ENCODE data around the gene WWC1. TPM values are rescaled to one million over a fixed set of nuclear protein-coding genes. Genes with fewer than 3 reads are reported as not detected.

The WWC1 gene
- total RNA-seq, 1 donor from 2014 or later: 20.8 TPM

DNA sequence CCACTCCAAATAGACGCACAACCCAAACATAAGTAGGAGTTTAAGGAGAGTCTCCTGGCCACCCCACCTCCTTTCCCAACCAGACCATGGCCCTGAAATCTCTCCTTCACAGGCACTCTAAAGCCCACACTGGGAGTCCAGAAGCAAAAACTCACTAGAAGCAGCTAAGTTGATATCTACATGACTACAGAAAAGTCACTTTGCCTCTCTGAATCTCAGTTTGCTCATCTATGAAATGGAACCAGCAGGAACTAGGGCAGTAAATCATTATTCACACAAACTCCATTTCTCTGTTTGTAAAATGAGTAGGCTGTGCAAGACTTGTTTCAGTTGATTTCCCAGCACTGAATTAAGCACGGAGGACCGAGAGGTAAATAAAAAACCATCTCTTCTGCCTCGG lies 4.1 kb upstream of the WWC1 start:
- Histone ChIP-seq H3K36me3 (ENCODE audit: control insufficient read depth, insufficient read depth, low read length) (no peaks in the 10 kb centered on the region), H3K4me3 (ENCODE audit: low read depth, low read length) (no peak overlapping the region), H3K27me3 (ENCODE audit: control insufficient read depth, insufficient read depth, low read length) (no peaks in the 10 kb centered on the region)
- FAIRE-seq (no peak), DNase-seq (ENCODE audit: low read depth) (no peak)
- TF ChIP-seq, protein P1, sequence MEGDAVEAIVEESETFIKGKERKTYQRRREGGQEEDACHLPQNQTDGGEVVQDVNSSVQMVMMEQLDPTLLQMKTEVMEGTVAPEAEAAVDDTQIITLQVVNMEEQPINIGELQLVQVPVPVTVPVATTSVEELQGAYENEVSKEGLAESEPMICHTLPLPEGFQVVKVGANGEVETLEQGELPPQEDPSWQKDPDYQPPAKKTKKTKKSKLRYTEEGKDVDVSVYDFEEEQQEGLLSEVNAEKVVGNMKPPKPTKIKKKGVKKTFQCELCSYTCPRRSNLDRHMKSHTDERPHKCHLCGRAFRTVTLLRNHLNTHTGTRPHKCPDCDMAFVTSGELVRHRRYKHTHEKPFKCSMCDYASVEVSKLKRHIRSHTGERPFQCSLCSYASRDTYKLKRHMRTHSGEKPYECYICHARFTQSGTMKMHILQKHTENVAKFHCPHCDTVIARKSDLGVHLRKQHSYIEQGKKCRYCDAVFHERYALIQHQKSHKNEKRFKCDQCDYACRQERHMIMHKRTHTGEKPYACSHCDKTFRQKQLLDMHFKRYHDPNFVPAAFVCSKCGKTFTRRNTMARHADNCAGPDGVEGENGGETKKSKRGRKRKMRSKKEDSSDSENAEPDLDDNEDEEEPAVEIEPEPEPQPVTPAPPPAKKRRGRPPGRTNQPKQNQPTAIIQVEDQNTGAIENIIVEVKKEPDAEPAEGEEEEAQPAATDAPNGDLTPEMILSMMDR (IDR thresholded peaks at IDR 0.05; ENCODE audit: insufficient read depth, low read length, severe bottlenecking): no peak

DNA sequence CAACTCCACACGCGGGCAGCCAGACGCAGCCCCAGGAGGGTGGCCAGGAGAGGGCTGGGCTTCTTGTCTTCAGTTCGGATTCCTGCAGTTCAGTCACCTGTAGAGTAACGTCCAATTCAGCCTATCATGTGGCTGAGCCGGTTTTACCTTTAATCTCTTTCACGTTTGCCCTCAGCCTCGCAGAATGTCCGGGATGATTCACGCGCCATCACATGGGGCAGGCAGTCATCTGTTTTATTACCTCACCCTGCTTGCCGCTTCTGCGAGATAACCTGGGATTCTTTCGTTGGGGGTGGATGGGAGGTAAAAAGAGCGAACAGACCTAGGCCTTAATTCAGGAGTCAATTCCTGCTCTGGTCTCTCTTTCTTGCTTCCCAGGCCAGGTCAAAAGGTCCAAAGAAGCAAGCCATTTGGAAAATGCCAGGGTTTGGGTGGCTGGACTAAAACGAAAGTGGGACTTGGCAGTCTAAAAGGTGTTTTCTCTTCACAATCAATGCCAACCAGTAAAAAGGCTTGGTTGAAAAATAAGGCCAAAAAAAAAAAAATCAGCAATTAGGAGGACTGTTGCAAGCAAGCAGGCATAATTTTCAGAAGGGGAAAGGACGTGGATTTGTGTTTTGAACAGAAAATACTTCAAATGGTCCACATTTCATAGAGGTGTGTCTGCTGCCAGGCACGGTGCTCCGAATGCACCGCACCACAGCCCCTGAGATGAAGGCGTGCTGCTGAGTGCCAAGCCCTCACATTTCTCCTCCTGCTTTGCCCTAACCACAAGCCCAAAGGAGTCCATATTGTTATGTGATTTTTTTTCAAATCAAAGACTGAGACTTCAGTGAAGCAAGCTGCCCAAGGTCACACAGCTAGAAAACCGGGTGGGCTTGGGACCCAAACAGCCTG lies 2.8 kb upstream of the WWC1 start:
- peak; percentile 96 for DNase-seq (ENCODE audit: low read depth)
- Histone ChIP-seq H3K27me3 (ENCODE audit: control insufficient read depth, insufficient read depth, low read length) (no peaks in the 10 kb centered on the region), H3K4me3 (ENCODE audit: low read depth, low read length) (peak overlapping the region; percentile 26), H3K36me3 (ENCODE audit: control insufficient read depth, insufficient read depth, low read length) (no peaks in the 10 kb centered on the region)
- FAIRE-seq: peak; percentile 97
- TF ChIP-seq, protein P1 (IDR thresholded peaks at IDR 0.05; ENCODE audit: insufficient read depth, low read length, severe bottlenecking): peak; percentile 28

DNA sequence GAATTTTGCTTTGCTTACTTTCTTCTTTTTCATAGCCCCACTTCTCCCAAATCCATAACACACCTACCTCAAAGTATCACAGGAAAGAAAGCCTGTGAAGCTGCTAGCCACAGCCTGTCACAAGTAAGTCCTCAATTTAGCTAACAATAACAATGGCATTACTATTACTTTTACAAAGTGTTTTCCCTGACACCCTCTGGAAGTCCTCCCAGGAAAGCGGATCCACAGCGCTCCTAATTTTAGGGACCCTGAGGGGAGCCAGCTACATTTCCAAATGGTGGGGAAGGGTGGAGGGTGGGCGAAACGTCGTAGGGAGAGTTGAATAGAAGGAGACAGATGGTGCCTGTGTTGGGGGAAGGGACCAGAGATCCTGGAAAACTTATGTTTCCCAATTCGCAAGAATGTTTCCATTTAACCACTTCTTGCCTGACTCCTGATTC lies 523 bp upstream of the WWC1 start:
- Histone ChIP-seq H3K27me3 (ENCODE audit: control insufficient read depth, insufficient read depth, low read length) (no peaks in the 10 kb centered on the region), H3K36me3 (ENCODE audit: control insufficient read depth, insufficient read depth, low read length) (peaks cover 1% of the 10 kb centered on the region), H3K4me3 (ENCODE audit: low read depth, low read length) (peak overlapping the region; percentile 61)
- FAIRE-seq: no peak
- TF ChIP-seq, protein P1 (IDR thresholded peaks at IDR 0.05; ENCODE audit: insufficient read depth, low read length, severe bottlenecking): no peak
- no peak for DNase-seq (ENCODE audit: low read depth)

DNA sequence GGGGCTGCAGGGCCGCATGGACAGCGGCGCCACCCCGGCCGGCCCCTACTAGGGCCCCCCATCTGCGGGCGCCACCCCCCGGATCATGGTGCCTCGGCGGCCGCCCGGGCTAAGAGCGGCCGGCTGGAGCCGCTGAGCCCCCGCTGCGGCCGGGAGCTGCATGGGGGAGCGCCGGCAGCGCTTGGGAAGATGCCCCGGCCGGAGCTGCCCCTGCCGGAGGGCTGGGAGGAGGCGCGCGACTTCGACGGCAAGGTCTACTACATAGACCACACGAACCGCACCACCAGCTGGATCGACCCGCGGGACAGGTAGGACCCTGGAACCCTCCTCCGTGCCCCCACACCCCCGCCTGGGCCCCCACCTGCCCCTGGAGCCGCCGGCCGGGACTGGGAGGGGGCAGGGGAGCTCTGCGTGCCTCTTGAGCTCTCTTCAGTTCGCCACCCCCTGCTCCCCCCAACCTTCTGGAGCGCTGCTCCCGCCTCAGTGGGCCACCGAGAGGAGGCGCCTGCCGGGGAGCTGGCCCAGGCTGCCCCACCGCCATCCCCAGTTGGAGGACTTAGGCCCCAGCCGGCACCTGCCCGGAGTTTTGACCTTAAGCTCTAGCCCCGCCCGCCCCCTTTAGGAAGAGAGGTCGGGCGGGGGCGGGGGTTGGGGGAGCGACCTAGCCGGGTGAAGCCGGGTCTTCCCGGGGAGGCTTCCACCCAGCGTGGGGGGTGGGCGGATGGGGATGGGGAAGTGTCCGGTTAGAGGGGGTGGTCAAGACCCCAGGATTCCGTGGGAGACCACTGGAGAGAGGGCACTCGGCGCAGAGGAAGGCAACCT lies 730 bp downstream of the WWC1 start:
- no peak for DNase-seq (ENCODE audit: low read depth)
- TF ChIP-seq, protein P1 (IDR thresholded peaks at IDR 0.05; ENCODE audit: insufficient read depth, low read length, severe bottlenecking): peak; percentile 20
- no peak for FAIRE-seq
- Histone ChIP-seq H3K36me3 (ENCODE audit: control insufficient read depth, insufficient read depth, low read length) (peaks cover 3% of the 10 kb centered on the region), H3K4me3 (ENCODE audit: low read depth, low read length) (peak overlapping the region; percentile 61), H3K27me3 (ENCODE audit: control insufficient read depth, insufficient read depth, low read length) (no peaks in the 10 kb centered on the region)

DNA sequence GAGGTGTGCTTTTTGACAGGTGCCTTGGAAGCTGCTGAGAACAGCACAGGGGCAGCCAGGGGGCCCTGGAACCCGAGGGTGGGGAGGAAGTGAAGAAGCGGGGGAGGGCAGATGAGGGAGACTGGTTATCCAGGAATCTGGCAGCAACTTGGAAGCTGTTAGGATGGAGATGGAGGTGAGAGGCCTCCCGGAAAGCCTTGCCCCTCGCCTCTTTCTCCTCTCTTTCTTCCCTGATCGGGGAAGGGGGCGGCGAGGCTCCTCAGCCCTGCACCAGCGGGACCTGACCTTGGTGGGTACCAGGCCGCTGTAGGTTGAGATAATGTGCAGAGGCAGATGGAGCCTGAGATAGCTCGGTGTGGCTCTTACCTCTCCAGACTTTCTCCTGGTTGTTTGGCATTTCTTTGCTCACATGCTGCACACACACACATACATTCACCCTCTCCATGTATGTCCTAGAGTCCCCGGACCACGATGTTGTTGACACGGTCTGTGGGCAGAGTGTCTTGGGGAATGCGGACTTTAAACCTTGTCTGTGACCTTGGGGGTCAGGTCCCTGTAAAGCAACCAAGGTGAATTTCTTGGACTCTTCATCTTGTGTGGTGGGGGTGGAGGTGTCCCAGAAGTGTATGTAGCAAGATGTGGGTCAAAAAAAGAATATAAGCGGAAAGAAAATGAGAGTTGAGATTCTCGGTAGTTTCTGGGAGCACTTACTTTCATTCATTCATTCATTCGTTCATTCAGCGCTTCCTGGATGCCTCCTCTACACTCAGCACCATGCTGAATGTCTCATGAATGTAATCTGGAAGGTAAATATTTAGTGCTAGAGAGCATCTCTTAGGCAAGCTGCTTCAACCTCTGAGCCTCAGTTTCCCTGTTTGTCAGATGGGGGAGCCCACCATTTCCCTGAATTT lies 1.6 kb downstream of the WWC1 start:
- Histone ChIP-seq H3K4me3 (ENCODE audit: low read depth, low read length) (peak overlapping the region; percentile 61), H3K27me3 (ENCODE audit: control insufficient read depth, insufficient read depth, low read length) (no peaks in the 10 kb centered on the region), H3K36me3 (ENCODE audit: control insufficient read depth, insufficient read depth, low read length) (peaks cover 3% of the 10 kb centered on the region)
- TF ChIP-seq, protein P1 (IDR thresholded peaks at IDR 0.05; ENCODE audit: insufficient read depth, low read length, severe bottlenecking): no peak
- DNase-seq (ENCODE audit: low read depth): no peak
- no peak for FAIRE-seq

Data from bronchial epithelial cell (primary cell).